GM19324 (cell line): ENCODE measurements around the gene GNAS-AS1.

Experiments
- ATAC-seq: cut with Tn5 transposase; IDR thresholded peaks from one replicate; pipeline ENCODE4 v1.9.1; 2021; ENCODE audit warnings: mild to moderate bottlenecking, moderate library complexity; ENCODE audit not compliant: unreplicated experiment, low FRiP score

GNAS-AS1 gene

GRCh38 chr20:58850693-58851174, at the start of gene GNAS-AS1:
TSS of gene GNAS-AS1 (minus strand) at chr20:58850902.
- peak; percentile 83 for ATAC-seq

GRCh38 chr20:58900397-58900796, 49.7 kb upstream of the GNAS-AS1 start:
- no peak for ATAC-seq

- ATAC-seq: no peak
Observed at GRCh38 chr20:58899512-58899911, 48.8 kb upstream of the GNAS-AS1 start.

- no peak for ATAC-seq
Observed at GRCh38 chr20:58898629-58899408, 48.1 kb upstream of the GNAS-AS1 start.

GRCh38 chr20:58897488-58897887, 46.8 kb upstream of the GNAS-AS1 start:
- no peak for ATAC-seq

- no peak for ATAC-seq
Observed at GRCh38 chr20:58896820-58897219, 46.1 kb upstream of the GNAS-AS1 start.

GRCh38 chr20:58895448-58896180, 44.9 kb upstream of the GNAS-AS1 start:
- ATAC-seq: no peak

- no peak for ATAC-seq
Observed at GRCh38 chr20:58894652-58895447, 44.1 kb upstream of the GNAS-AS1 start.

- no peak for ATAC-seq
Observed at GRCh38 chr20:58893355-58894120, 42.8 kb upstream of the GNAS-AS1 start.

- ATAC-seq: no peak
Observed at GRCh38 chr20:58892932-58893224, 42.2 kb upstream of the GNAS-AS1 start.

GRCh38 chr20:58892141-58892931, 41.6 kb upstream of the GNAS-AS1 start:
- no peak for ATAC-seq

GRCh38 chr20:58891718-58892140, 41.0 kb upstream of the GNAS-AS1 start:
- ATAC-seq: no peak

GRCh38 chr20:58891086-58891717, 40.5 kb upstream of the GNAS-AS1 start:
- peak; percentile 41 for ATAC-seq

GRCh38 chr20:58890518-58891085, 39.9 kb upstream of the GNAS-AS1 start:
- ATAC-seq: peak; percentile 36

- peak; percentile 0 for ATAC-seq
Observed at GRCh38 chr20:58889798-58890517, 39.3 kb upstream of the GNAS-AS1 start.

- no peak for ATAC-seq
Observed at GRCh38 chr20:58889334-58889760, 38.6 kb upstream of the GNAS-AS1 start.

GRCh38 chr20:58888521-58889333, 38.0 kb upstream of the GNAS-AS1 start:
- peak; percentile 38 for ATAC-seq
